Measurements from ENCODE around the gene UBE2S.

Gene UBE2S

GRCh38 chr19:55384920-55385723 is 22.5 kb downstream of the UBE2S start:
- peak in 50 of 51 donors; percentile 41 to 99 (median 88) for DNase-seq

GRCh38 chr19:55384131-55384919 is 23.3 kb downstream of the UBE2S start, which contains the start of gene TMEM238:
Gene TMEM238 (minus strand): TSS chr19:55384292. CDS start chr19:55384259, 33 bp downstream.
- DNase-seq, result peak in 14 of 51 donors; percentile 16 to 74 (median 42)

- peak in 35 of 51 donors; percentile 5 to 68 (median 31) for DNase-seq
Observed at GRCh38 chr19:55383279-55384130, 24.1 kb downstream of the UBE2S start.

GRCh38 chr19:55382522-55383054 is 25.0 kb downstream of the UBE2S start:
- no peak for DNase-seq

GRCh38 chr19:55382013-55382412 is 25.6 kb downstream of the UBE2S start:
- no peak for DNase-seq

GRCh38 chr19:55379174-55379573 is 28.4 kb downstream of the UBE2S start:
- DNase-seq, result no peak

- no peak for DNase-seq
Observed at GRCh38 chr19:55377356-55378131, 30.0 kb downstream of the UBE2S start.

- DNase-seq, result no peak
Observed at GRCh38 chr19:55376241-55376933, 31.2 kb downstream of the UBE2S start, which contains the start of gene TMEM190. Gene TMEM190 (plus strand): TSS chr19:55376826. CDS start chr19:55376854, 28 bp downstream.

- DNase-seq, result no peak
Observed at GRCh38 chr19:55373993-55374757, 33.4 kb downstream of the UBE2S start.

GRCh38 chr19:55373306-55373992 is 34.1 kb downstream of the UBE2S start:
- no peak for DNase-seq

GRCh38 chr19:55372316-55373081 is 35.1 kb downstream of the UBE2S start:
- no peak for DNase-seq

- DNase-seq, result no peak
Observed at GRCh38 chr19:55370305-55370988, 37.1 kb downstream of the UBE2S start, which contains the start of gene IL11. Gene IL11 (minus strand): TSS chr19:55370463. CDS start chr19:55370310, 153 bp downstream.

GRCh38 chr19:55369653-55370304 is 37.8 kb downstream of the UBE2S start:
- peak in 2 of 51 donors; percentile 9 to 20 for DNase-seq

- no peak for DNase-seq
Observed at GRCh38 chr19:55368701-55369563, 38.7 kb downstream of the UBE2S start.

- DNase-seq, result no peak
Observed at GRCh38 chr19:55368106-55368505, 39.5 kb downstream of the UBE2S start.

Data from hypothalamus (tissue), 51 donors.